Mesothelial cell of epicardium (in vitro differentiated cells): Measurements from ENCODE around the gene VBP1. TPM values are rescaled to one million over a fixed set of nuclear protein-coding genes. Genes with fewer than 3 reads are reported as not detected.
A peak's percentile ranks its signal among the peaks of the same experiment; 100 is the strongest.

Experiments
- DNase-seq, 2 experiments: peaks; one replicate each; pipeline ENCODE4 v3.0.0; 2021; ENCODE audit warnings: low spot score in 2 of 2; ENCODE audit not compliant: unreplicated experiment in 2 of 2
- H3K27ac Mint-ChIP-seq: 2 replicates; pipeline ENCODE4 v1.8.0; 2021; ENCODE audit warnings: mixed read lengths
- H3K27me3 Mint-ChIP-seq: 2 replicates; pipeline ENCODE4 v1.8.0; 2021; ENCODE audit warnings: low read depth, mixed read lengths
- H3K36me3 Mint-ChIP-seq: 2 replicates; pipeline ENCODE4 v1.8.0; 2021; ENCODE audit warnings: mixed read lengths
- H3K4me1 Mint-ChIP-seq: 2 replicates; pipeline ENCODE4 v1.8.0; 2021; ENCODE audit warnings: mixed read lengths
- H3K4me3 Mint-ChIP-seq: 2 replicates; pipeline ENCODE4 v1.8.0; 2021; ENCODE audit warnings: mild to moderate bottlenecking, moderate library complexity, mixed read lengths
- H3K9me3 Mint-ChIP-seq: 2 replicates; pipeline ENCODE4 v1.8.0; 2021; ENCODE audit warnings: mixed read lengths
- CTCF ChIP-seq: fragments of 200-600 bp; sonication (generic); IDR thresholded peaks from one replicate; pipeline ENCODE4 v1.5.0; 2021; ENCODE audit warnings: antibody characterized with exemption; ENCODE audit not compliant: unreplicated experiment
- total RNA-seq: library from RNA; stranded (reverse); gene quantifications from 3 replicates; pipeline ENCODE4 v1.2.1, GENCODE V29; 2021

VBP1 gene, protein sequence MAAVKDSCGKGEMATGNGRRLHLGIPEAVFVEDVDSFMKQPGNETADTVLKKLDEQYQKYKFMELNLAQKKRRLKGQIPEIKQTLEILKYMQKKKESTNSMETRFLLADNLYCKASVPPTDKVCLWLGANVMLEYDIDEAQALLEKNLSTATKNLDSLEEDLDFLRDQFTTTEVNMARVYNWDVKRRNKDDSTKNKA
- 31.2 to 35.2 TPM (median 32.2 TPM) in 3 replicates for total RNA-seq

GRCh38 chrX:155216179-155216939 lies at the start of gene VBP1:
Gene VBP1 (plus strand): TSS chrX:155216460. CDS start chrX:155216483, 23 bp downstream.
- Mint-ChIP-seq H3K4me3 (peak within 1 kb of the TSS; percentile 86), H3K27ac (peak within 1 kb of the TSS; percentile 75), H3K36me3 (peaks cover 2% of the 10 kb centered on the region), H3K9me3 (peaks cover 19% of the 10 kb centered on the region), H3K4me1 (peaks cover 21% of the 10 kb centered on the region), H3K27me3 (no peaks in the 10 kb centered on the region)
- DNase-seq = peak; percentile 76 to 82
- peak; percentile 55 for TF ChIP-seq CTCF

GRCh38 chrX:155169881-155170280 lies 46.4 kb upstream of the VBP1 start:
- DNase-seq = no peak
- Mint-ChIP-seq H3K4me3 (no peak overlapping the region), H3K9me3 (peaks cover 35% of the 10 kb centered on the region), H3K4me1 (peaks cover 7% of the 10 kb centered on the region), H3K27ac (no peak overlapping the region), H3K27me3 (no peaks in the 10 kb centered on the region), H3K36me3 (no peaks in the 10 kb centered on the region)
- no peak for TF ChIP-seq CTCF

GRCh38 chrX:155179346-155179997 lies 36.8 kb upstream of the VBP1 start:
- no peak overlapping the region for H3K4me3 Mint-ChIP-seq
- no peaks in the 10 kb centered on the region for H3K27me3 Mint-ChIP-seq
- no peaks in the 10 kb centered on the region for H3K4me1 Mint-ChIP-seq
- no peak for TF ChIP-seq CTCF
- no peak overlapping the region for H3K27ac Mint-ChIP-seq
- DNase-seq = no peak
- H3K36me3 Mint-ChIP-seq = no peaks in the 10 kb centered on the region
- H3K9me3 Mint-ChIP-seq = peaks cover 24% of the 10 kb centered on the region

DNA sequence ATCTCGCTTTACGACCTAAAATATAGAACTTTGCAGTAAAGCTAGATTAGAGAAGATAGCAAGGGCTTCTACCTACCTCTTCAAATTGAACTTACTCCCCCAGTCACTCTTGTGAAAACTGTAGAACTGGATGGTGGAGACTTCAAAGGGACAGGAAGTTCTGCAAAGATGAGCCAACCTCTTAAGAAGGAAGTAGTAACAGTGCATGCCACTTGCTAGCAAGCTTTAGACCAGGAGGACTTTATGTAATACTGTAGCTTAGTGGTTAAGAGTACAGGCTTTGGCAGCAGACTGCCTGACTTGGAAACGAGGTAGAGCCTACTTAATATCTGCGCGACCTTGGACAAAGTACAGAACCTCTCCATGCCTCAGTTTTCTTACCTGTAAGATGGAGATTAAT lies 27.5 kb upstream of the VBP1 start:
- no peak for DNase-seq
- no peaks in the 10 kb centered on the region for H3K36me3 Mint-ChIP-seq
- no peak overlapping the region for H3K27ac Mint-ChIP-seq
- no peak overlapping the region for H3K4me3 Mint-ChIP-seq
- H3K9me3 Mint-ChIP-seq = peaks cover 66% of the 10 kb centered on the region
- no peaks in the 10 kb centered on the region for H3K27me3 Mint-ChIP-seq
- no peaks in the 10 kb centered on the region for H3K4me1 Mint-ChIP-seq
- no peak for TF ChIP-seq CTCF

GRCh38 chrX:155211208-155211607 lies 5.1 kb upstream of the VBP1 start:
- no peaks in the 10 kb centered on the region for H3K36me3 Mint-ChIP-seq
- DNase-seq = no peak
- H3K27me3 Mint-ChIP-seq = peaks cover 4% of the 10 kb centered on the region
- no peak overlapping the region for H3K4me3 Mint-ChIP-seq
- H3K9me3 Mint-ChIP-seq = peaks cover 13% of the 10 kb centered on the region
- peaks cover 3% of the 10 kb centered on the region for H3K4me1 Mint-ChIP-seq
- H3K27ac Mint-ChIP-seq = no peak overlapping the region
- no peak for TF ChIP-seq CTCF
